CD4-positive, CD25-positive, alpha-beta regulatory T cell (primary cell): ENCODE measurements around the gene ZNF697. TPM values are rescaled to one million over a fixed set of nuclear protein-coding genes. Genes with fewer than 3 reads are reported as not detected.

ENCODE experiments used
- ATAC-seq, 2 donors: fragments of 150-1000 bp; cut with Tn5 transposase; one replicate each; pipeline ENCODE4 v1.10.0; 2021; ENCODE audit warnings: low read depth in 2 of 2, moderate number of reproducible peaks in 2 of 2, moderate library complexity in 1 of 2
- DNase-seq, 3 donors: peaks; one replicate each; pipeline versions ENCODE4 v3.0.0 to v3.0.0-alpha.2; 2012 to 2022; ENCODE audit warnings: mixed read lengths in 1 of 3
- H3K27ac ChIP-seq: one replicate; pipeline ENCODE4 v1.7.0; 2013; ENCODE audit warnings: mild to moderate bottlenecking, low read length; ENCODE audit not compliant: insufficient read depth, poor library complexity, severe bottlenecking
- H3K27me3 ChIP-seq: one replicate; pipeline ENCODE4 v1.7.0; 2013; ENCODE audit warnings: low read length; ENCODE audit not compliant: control insufficient read depth, insufficient read depth
- H3K36me3 ChIP-seq: one replicate; pipeline ENCODE4 v1.7.0; 2013; ENCODE audit warnings: mild to moderate bottlenecking, low read length, moderate library complexity; ENCODE audit not compliant: control insufficient read depth, insufficient read depth
- H3K4me1 ChIP-seq: 2 replicates; pipeline ENCODE4 v1.7.0; 2013; ENCODE audit warnings: mild to moderate bottlenecking, low read length; ENCODE audit not compliant: insufficient read depth, control insufficient read depth, poor library complexity, severe bottlenecking
- H3K4me3 ChIP-seq: one replicate; pipeline ENCODE4 v1.7.0; 2013; ENCODE audit warnings: low read depth, mild to moderate bottlenecking, low read length, moderate library complexity
- H3K9me3 ChIP-seq, 2 experiments: 1 replicate in 1 of 2; 2 replicates in 1 of 2; pipeline ENCODE4 v1.7.0; 2013; ENCODE audit warnings: low read length in 2 of 2, mild to moderate bottlenecking in 1 of 2, moderate library complexity in 1 of 2; ENCODE audit not compliant: control insufficient read depth in 2 of 2
- H3K27ac Mint-ChIP-seq, 3 donors: one replicate each; pipeline ENCODE4 v1.8.0; 2020 to 2022; ENCODE audit warnings: mild to moderate bottlenecking in 3 of 3, mixed read lengths in 3 of 3, moderate library complexity in 2 of 3
- H3K27me3 Mint-ChIP-seq: one replicate; pipeline ENCODE4 v1.8.0; 2022; ENCODE audit warnings: mild to moderate bottlenecking, mixed read lengths
- H3K36me3 Mint-ChIP-seq: one replicate; pipeline ENCODE4 v1.8.0; 2020; ENCODE audit warnings: mixed read lengths
- H3K4me1 Mint-ChIP-seq, 4 donors: one replicate each; pipeline ENCODE4 v1.8.0; 2020 to 2022; ENCODE audit warnings: mixed read lengths in 4 of 4, mild to moderate bottlenecking in 1 of 4
- H3K4me3 Mint-ChIP-seq, 4 donors: one replicate each; pipeline ENCODE4 v1.8.0; 2020 to 2022; ENCODE audit warnings: mild to moderate bottlenecking in 4 of 4, mixed read lengths in 4 of 4, moderate library complexity in 3 of 4
- H3K9me3 Mint-ChIP-seq, 7 donors: one replicate each; pipeline ENCODE4 v1.8.0; 2020 to 2022; ENCODE audit warnings: mixed read lengths in 7 of 7, mild to moderate bottlenecking in 3 of 7, moderate library complexity in 2 of 7
- polyA plus RNA-seq, 4 donors: library from polyadenylated mRNA; unstranded; fragments of 300-500 nt; fragmentation: Illumina TruSeq; gene quantifications; one replicate each; pipeline ENCODE4 v1.2.3, GENCODE V29; 2021
- total RNA-seq: library from RNA; stranded (reverse); gene quantifications from one replicate; pipeline ENCODE4 v1.2.3, GENCODE V29; 2022

The ZNF697 gene
- total and polyA plus RNA-seq, 5 donors from 2014 or later: not detected

DNA sequence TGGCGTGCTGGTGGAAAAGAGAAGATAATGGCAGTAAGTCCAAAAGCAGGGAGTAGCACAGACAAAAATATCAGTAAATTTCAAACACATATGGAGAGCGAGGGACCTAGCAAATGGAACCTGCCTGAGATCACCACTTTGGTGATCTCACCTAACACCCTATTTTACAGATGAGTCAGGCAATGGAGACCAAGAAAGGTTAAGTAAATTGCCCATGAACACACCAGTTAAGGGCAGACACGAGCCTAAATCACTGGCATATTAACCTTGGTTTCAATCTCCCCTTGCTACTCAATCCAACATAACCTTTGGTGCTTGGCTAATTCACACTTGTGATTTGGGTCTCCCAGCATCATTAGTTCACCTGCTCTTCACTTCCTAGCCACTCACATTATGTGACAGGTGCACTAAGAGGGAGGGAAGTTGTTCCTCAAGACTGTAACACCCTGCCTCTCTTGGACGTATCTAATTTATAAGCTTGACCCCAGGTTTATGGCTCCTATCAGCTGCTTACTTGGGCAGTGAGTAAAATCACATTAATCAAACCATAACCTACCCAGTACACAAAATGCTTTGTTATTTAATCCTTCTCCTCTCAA, 11.5 kb downstream of the ZNF697 start:
- Histone ChIP-seq H3K4me3 (no peak overlapping the region), H3K36me3 (no peaks in the 10 kb centered on the region), H3K9me3 (no peaks in the 10 kb centered on the region), H3K27ac (no peak overlapping the region), H3K27me3 (peaks cover 15% of the 10 kb centered on the region), H3K4me1 (no peaks in the 10 kb centered on the region)
- peaks cover 34% of the 10 kb centered on the region for H3K27me3 Mint-ChIP-seq
- ATAC-seq (no peak), DNase-seq (no peak)
- H3K27ac Mint-ChIP-seq: no peak overlapping the region
- H3K9me3 Mint-ChIP-seq: peaks cover 0 to under 1% (median 0%) of the 10 kb centered on the region in 7 donors
- H3K4me3 Mint-ChIP-seq: no peak overlapping the region
- H3K4me1 Mint-ChIP-seq: no peaks in the 10 kb centered on the region
- H3K36me3 Mint-ChIP-seq: no peaks in the 10 kb centered on the region

DNA sequence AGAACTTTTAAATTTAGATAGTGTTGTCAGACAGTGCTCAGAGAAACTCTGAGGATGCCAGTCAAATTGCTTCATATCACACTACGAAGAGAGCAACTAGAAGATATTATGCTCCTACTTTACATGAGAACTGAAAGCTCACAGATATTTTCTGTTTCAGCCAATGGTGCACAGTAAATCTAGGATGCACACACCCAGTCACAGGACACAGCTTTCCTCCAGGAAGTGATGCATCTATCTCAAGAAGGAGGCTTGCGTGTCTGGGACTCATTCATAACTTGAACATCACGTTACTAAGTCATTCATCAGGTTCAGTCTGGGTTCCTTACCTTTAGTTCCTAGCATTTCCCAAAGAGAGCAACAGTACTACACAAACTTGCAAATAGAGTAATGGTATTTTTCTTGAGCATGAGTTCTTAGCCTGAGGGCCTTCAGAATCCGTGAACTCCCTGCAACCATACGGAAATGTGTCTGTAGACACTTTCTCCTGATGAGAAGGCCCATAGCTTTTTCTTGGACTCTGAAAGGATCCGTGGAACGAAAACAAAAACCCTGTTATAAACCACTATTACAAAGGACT, 12.2 kb downstream of the ZNF697 start:
- no peaks in the 10 kb centered on the region for H3K36me3 ChIP-seq
- no peaks in the 10 kb centered on the region for H3K9me3 Mint-ChIP-seq
- no peak overlapping the region for H3K27ac ChIP-seq
- H3K27me3 ChIP-seq: peaks cover 15% of the 10 kb centered on the region
- H3K4me3 ChIP-seq: no peak overlapping the region
- no peaks in the 10 kb centered on the region for H3K36me3 Mint-ChIP-seq
- no peaks in the 10 kb centered on the region for H3K4me1 Mint-ChIP-seq
- H3K4me3 Mint-ChIP-seq: no peak overlapping the region
- no peak overlapping the region for H3K27ac Mint-ChIP-seq
- no peaks in the 10 kb centered on the region for H3K9me3 ChIP-seq
- ATAC-seq (no peak), DNase-seq (no peak)
- no peaks in the 10 kb centered on the region for H3K4me1 ChIP-seq
- H3K27me3 Mint-ChIP-seq: peaks cover 34% of the 10 kb centered on the region

DNA sequence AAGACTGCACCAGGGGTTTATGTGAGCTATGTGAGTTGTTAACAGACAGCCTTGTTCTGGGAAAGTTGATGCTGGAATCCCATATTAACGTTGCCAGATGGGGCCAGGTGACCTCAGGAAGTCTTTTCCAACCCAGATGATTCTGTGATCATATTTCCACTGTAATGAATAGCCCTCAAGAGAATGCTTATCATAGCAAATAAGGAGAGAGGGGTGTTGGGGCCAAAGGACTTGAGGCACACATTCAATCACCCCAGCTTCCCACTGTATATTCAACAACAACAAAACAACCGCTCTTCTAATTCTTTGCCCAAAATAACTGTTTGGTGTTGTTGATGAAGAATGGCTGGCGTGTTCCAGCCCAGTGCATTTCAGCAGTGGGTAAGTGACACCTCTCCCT, 14.1 kb downstream of the ZNF697 start:
- Mint-ChIP-seq H3K36me3 (no peaks in the 10 kb centered on the region), H3K4me3 (no peak overlapping the region), H3K4me1 (no peaks in the 10 kb centered on the region), H3K27me3 (peaks cover 43% of the 10 kb centered on the region), H3K27ac (no peak overlapping the region), H3K9me3 (peaks cover 0 to 2% (median 0%) of the 10 kb centered on the region in 7 donors)
- Histone ChIP-seq H3K4me1 (no peaks in the 10 kb centered on the region), H3K27me3 (peaks cover 23% of the 10 kb centered on the region), H3K27ac (no peak overlapping the region), H3K9me3 (no peaks in the 10 kb centered on the region), H3K36me3 (no peaks in the 10 kb centered on the region), H3K4me3 (no peak overlapping the region)
- DNase-seq (no peak), ATAC-seq (no peak)

- H3K4me1 ChIP-seq: no peaks in the 10 kb centered on the region
- Mint-ChIP-seq H3K4me3 (no peak overlapping the region), H3K4me1 (no peaks in the 10 kb centered on the region), H3K27ac (no peak overlapping the region), H3K27me3 (peaks cover 44% of the 10 kb centered on the region), H3K36me3 (no peaks in the 10 kb centered on the region), H3K9me3 (peaks cover 0 to 2% (median 0%) of the 10 kb centered on the region in 7 donors)
- no peak for ATAC-seq
- no peak overlapping the region for H3K4me3 ChIP-seq
- no peak for DNase-seq
- H3K9me3 ChIP-seq: no peaks in the 10 kb centered on the region
- no peaks in the 10 kb centered on the region for H3K36me3 ChIP-seq
- no peak overlapping the region for H3K27ac ChIP-seq
- peaks cover 23% of the 10 kb centered on the region for H3K27me3 ChIP-seq
These were observed 14.5 kb downstream of the ZNF697 start for GRCh38 chr1:119633575-119633974.

DNA sequence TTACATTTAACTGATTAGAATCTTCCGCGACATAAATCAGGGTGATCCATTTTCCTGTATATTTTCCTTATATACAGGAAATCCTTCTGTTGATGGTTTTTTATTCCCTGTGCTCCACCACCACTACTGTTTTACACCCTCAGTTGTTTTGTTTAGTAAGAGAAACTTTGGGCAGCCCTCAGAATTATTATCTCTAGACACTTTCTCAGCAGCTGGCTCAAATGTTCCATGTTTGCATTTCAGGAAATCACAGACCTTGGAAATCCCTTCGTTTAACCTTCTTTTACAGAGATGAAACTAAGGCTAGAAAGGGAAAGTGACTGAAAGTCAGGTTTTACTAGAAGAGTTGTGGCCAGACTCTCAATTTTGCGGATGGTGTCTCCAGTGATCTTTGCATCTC, 15.2 kb downstream of the ZNF697 start:
- H3K27me3 Mint-ChIP-seq: peaks cover 51% of the 10 kb centered on the region
- H3K36me3 Mint-ChIP-seq: no peaks in the 10 kb centered on the region
- H3K4me1 Mint-ChIP-seq: no peaks in the 10 kb centered on the region

GRCh38 chr1:119632103-119632490, 16.0 kb downstream of the ZNF697 start:
- Mint-ChIP-seq H3K9me3 (peaks cover 0 to 2% (median 0%) of the 10 kb centered on the region in 7 donors), H3K36me3 (no peaks in the 10 kb centered on the region), H3K27me3 (peaks cover 51% of the 10 kb centered on the region), H3K4me1 (no peaks in the 10 kb centered on the region), H3K27ac (no peak overlapping the region), H3K4me3 (no peak overlapping the region)
- ATAC-seq (no peak), DNase-seq (no peak)
- Histone ChIP-seq H3K9me3 (no peaks in the 10 kb centered on the region), H3K4me3 (no peak overlapping the region), H3K27me3 (peaks cover 21% of the 10 kb centered on the region), H3K27ac (no peak overlapping the region), H3K36me3 (no peaks in the 10 kb centered on the region), H3K4me1 (no peaks in the 10 kb centered on the region)

More for the DNA sequence above, 15.2 kb downstream of the ZNF697 start:
- peaks cover 21% of the 10 kb centered on the region for H3K27me3 ChIP-seq
- ATAC-seq (no peak), DNase-seq (no peak)
- no peaks in the 10 kb centered on the region for H3K9me3 ChIP-seq
- Mint-ChIP-seq H3K9me3 (peaks cover 0 to 2% (median 0%) of the 10 kb centered on the region in 7 donors), H3K27ac (no peak overlapping the region), H3K4me3 (no peak overlapping the region)
- H3K36me3 ChIP-seq: no peaks in the 10 kb centered on the region
- no peaks in the 10 kb centered on the region for H3K4me1 ChIP-seq
- no peak overlapping the region for H3K27ac ChIP-seq
- H3K4me3 ChIP-seq: no peak overlapping the region

DNA sequence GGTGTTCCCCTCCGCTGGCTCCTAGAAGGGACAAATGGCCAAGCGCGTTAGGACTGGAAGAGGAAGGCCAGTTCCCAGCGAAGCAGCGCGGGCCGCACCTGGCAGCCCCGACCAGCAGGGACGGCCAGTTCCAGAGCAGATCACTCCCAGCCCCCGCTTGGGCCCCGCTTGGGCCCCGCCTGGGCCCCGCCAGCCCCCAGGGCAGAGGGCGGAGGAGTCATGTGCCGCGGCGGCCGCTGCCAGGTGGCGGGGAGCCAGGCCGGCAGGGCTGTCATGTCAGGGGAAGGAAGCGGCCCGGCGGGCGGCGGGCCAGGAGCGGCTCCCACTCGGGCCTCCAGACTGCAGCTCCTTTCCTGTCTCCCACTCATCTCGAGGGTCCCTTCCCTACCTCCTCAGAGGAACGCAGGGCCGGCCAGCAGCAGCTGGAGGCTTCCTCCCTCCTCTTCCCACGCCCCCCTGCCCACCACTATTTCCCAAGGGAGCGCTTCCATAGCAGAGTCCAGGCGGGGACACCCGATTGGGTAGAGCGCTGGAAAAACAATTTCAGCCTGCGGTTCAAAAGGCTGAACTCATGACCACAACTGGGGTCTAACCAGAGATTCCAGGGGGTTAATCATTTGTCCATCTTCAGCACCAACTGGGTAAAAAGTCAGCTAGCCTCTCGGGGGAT, 16.5 kb downstream of the ZNF697 start:
- no peak overlapping the region for H3K4me3 Mint-ChIP-seq
- ATAC-seq: no peak
- Histone ChIP-seq H3K27me3 (peaks cover 21% of the 10 kb centered on the region), H3K4me3 (no peak overlapping the region), H3K9me3 (no peaks in the 10 kb centered on the region), H3K36me3 (no peaks in the 10 kb centered on the region), H3K27ac (no peak overlapping the region), H3K4me1 (no peaks in the 10 kb centered on the region)
- H3K36me3 Mint-ChIP-seq: no peaks in the 10 kb centered on the region
- peaks cover 0 to 3% (median 0%) of the 10 kb centered on the region in 7 donors for H3K9me3 Mint-ChIP-seq
- H3K27me3 Mint-ChIP-seq: peaks cover 51% of the 10 kb centered on the region
- peak overlapping the region in 1 of 3 donors; percentile 9 for H3K27ac Mint-ChIP-seq
- DNase-seq: no peak
- no peaks in the 10 kb centered on the region for H3K4me1 Mint-ChIP-seq

DNA sequence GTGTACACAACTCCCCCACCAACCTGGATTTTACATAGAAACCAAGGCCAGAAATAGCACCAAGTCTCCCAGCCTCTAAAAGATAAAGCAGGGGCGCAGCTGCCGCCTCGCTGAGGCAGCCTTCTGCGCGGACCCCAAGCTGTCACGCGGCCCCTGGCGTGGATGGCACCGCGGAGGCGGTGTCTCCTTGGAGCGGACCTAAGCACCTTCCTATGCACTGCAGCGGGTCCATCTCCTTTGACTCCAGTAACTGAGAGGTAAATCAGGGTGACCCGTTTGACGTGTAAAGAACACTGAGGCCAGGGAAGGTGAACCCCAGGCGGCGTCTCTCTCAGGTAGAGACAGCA, 17.0 kb downstream of the ZNF697 start:
- ATAC-seq (no peak), DNase-seq (no peak)
- Mint-ChIP-seq H3K27ac (peak overlapping the region in 1 of 3 donors; percentile 9), H3K36me3 (no peaks in the 10 kb centered on the region), H3K9me3 (peaks cover 0 to 3% (median 0%) of the 10 kb centered on the region in 7 donors), H3K27me3 (peaks cover 51% of the 10 kb centered on the region), H3K4me3 (no peak overlapping the region), H3K4me1 (no peaks in the 10 kb centered on the region)
- H3K36me3 ChIP-seq: no peaks in the 10 kb centered on the region
- no peaks in the 10 kb centered on the region for H3K4me1 ChIP-seq
- H3K9me3 ChIP-seq: no peaks in the 10 kb centered on the region
- no peak overlapping the region for H3K4me3 ChIP-seq
- H3K27ac ChIP-seq: no peak overlapping the region
- peaks cover 21% of the 10 kb centered on the region for H3K27me3 ChIP-seq
